Neural progenitor cell (in vitro differentiated cells): ENCODE measurements around the gene CLDN12. TPM values are rescaled to one million over a fixed set of nuclear protein-coding genes. Genes with fewer than 3 reads are reported as not detected.

ENCODE experiments used
- DNase-seq: peaks from one replicate; pipeline ENCODE4 v3.0.0-alpha.2; 2016; ENCODE audit warnings: low spot score
- H2AFZ ChIP-seq: fragments of 200-600 bp; sonication (generic); replicated peaks from 2 replicates; pipeline ENCODE4 v1.6.1; 2016; ENCODE audit warnings: antibody characterized with exemption
- H3F3A ChIP-seq: fragments of 200-600 bp; sonication (generic); 2 replicates; pipeline ENCODE4 v1.6.1; 2016; ENCODE audit warnings: antibody characterized with exemption, low read depth
- H3K27ac ChIP-seq: fragments of 200-600 bp; sonication (generic); 2 replicates; pipeline ENCODE4 v1.5.1; 2016; ENCODE audit warnings: mild to moderate bottlenecking
- H3K27me3 ChIP-seq: fragments of 200-600 bp; sonication (generic); 2 replicates; pipeline ENCODE4 v1.6.1; 2016; ENCODE audit warnings: mild to moderate bottlenecking, moderate library complexity
- H3K36me3 ChIP-seq: fragments of 200-600 bp; sonication (generic); 2 replicates; pipeline ENCODE4 v1.5.1; 2016
- H3K4me1 ChIP-seq: fragments of 200-600 bp; sonication (generic); 2 replicates; pipeline ENCODE4 v1.6.1; 2016; ENCODE audit warnings: mixed run types
- H3K4me2 ChIP-seq: fragments of 200-600 bp; sonication (generic); 2 replicates; pipeline ENCODE4 v1.6.1; 2016
- H3K4me3 ChIP-seq: fragments of 200-600 bp; sonication (generic); 2 replicates; pipeline ENCODE4 v1.5.1; 2016
- H3K79me2 ChIP-seq: fragments of 200-600 bp; sonication (generic); 2 replicates; pipeline ENCODE4 v1.6.1; 2016; ENCODE audit warnings: low read depth
- H3K9ac ChIP-seq: fragments of 200-600 bp; sonication (generic); 2 replicates; pipeline ENCODE4 v1.6.1; 2016
- H3K9me3 ChIP-seq: fragments of 200-600 bp; sonication (generic); 2 replicates; pipeline ENCODE4 v1.5.1; 2016; ENCODE audit warnings: low read depth
- H4K20me1 ChIP-seq: fragments of 200-600 bp; sonication (generic); 2 replicates; pipeline ENCODE4 v1.6.1; 2016; ENCODE audit warnings: low read depth
- H3K27ac Mint-ChIP-seq: 3 replicates; pipeline ENCODE4 v1.8.0; 2021; ENCODE audit warnings: mixed read lengths
- H3K27me3 Mint-ChIP-seq: 2 replicates; pipeline ENCODE4 v1.8.0; 2022; ENCODE audit warnings: low read depth, mild to moderate bottlenecking, inconsistent platforms, moderate library complexity, mixed read lengths; ENCODE audit not compliant: insufficient read depth
- H3K36me3 Mint-ChIP-seq: 3 replicates; pipeline ENCODE4 v1.8.0; 2021; ENCODE audit warnings: mixed read lengths
- H3K4me1 Mint-ChIP-seq: 3 replicates; pipeline ENCODE4 v1.8.0; 2021; ENCODE audit warnings: mixed read lengths
- H3K4me3 Mint-ChIP-seq: 3 replicates; pipeline ENCODE4 v1.8.0; 2021; ENCODE audit warnings: mild to moderate bottlenecking, moderate library complexity, mixed read lengths
- H3K9me3 Mint-ChIP-seq: 3 replicates; pipeline ENCODE4 v1.8.0; 2020; ENCODE audit warnings: mixed read lengths
- CTCF ChIP-seq: fragments of 200-600 bp; sonication (generic); IDR thresholded peaks from 2 replicates; pipeline ENCODE4 v1.5.1; 2017; ENCODE audit warnings: antibody characterized with exemption, mild to moderate bottlenecking
- EZH2 ChIP-seq: fragments of 200-600 bp; sonication (generic); IDR thresholded peaks from 2 replicates; pipeline ENCODE4 v1.6.1; 2017; ENCODE audit warnings: antibody characterized with exemption, mild to moderate bottlenecking, moderate library complexity
- EZH2phosphoT487 ChIP-seq: fragments of 200-600 bp; sonication (generic); IDR thresholded peaks from 2 replicates; pipeline ENCODE4 v1.6.1; 2017; ENCODE audit warnings: antibody characterized with exemption
- total RNA-seq: library from RNA; depleted of rRNA; stranded (reverse); fragments of >200 nt; gene quantifications from 2 replicates; pipeline ENCODE4 v1.2.3, GENCODE V29; 2015; ENCODE audit warnings: low replicate concordance

CLDN12 gene
- total RNA-seq, 1 donor from 2014 or later = 87.3 TPM

- H3K36me3 ChIP-seq = peaks cover 18% of the 10 kb centered on the region
- H4K20me1 ChIP-seq = no peaks in the 10 kb centered on the region
- H2AFZ ChIP-seq = no peak overlapping the region
- H3K4me1 ChIP-seq = no peaks in the 10 kb centered on the region
- no peak overlapping the region for H3K27ac ChIP-seq
- no peak for DNase-seq
- Mint-ChIP-seq H3K36me3 (peaks cover 25% of the 10 kb centered on the region), H3K9me3 (peaks cover 4% of the 10 kb centered on the region), H3K4me1 (no peaks in the 10 kb centered on the region), H3K27ac (no peak overlapping the region), H3K27me3 (no peaks in the 10 kb centered on the region), H3K4me3 (no peak overlapping the region)
- H3K9ac ChIP-seq = no peak overlapping the region
- no peaks in the 10 kb centered on the region for H3F3A ChIP-seq
- H3K79me2 ChIP-seq = no peaks in the 10 kb centered on the region
- no peak overlapping the region for H3K4me3 ChIP-seq
- TF ChIP-seq CTCF (no peak), EZH2 (no peak), EZH2phosphoT487 (no peak)
- H3K4me2 ChIP-seq = no peak overlapping the region
- H3K27me3 ChIP-seq = no peaks in the 10 kb centered on the region
- no peaks in the 10 kb centered on the region for H3K9me3 ChIP-seq
These were observed 18.8 kb upstream of the CLDN12 start for GRCh38 chr7:90384433-90384832.

- no peaks in the 10 kb centered on the region for H3F3A ChIP-seq
- no peak overlapping the region for H2AFZ ChIP-seq
- no peak overlapping the region for H3K27ac ChIP-seq
- H3K4me2 ChIP-seq = no peak overlapping the region
- no peak overlapping the region for H3K9ac ChIP-seq
- no peak overlapping the region for H3K4me3 ChIP-seq
- H3K9me3 Mint-ChIP-seq = no peaks in the 10 kb centered on the region
- no peak for DNase-seq
- H3K36me3 ChIP-seq = peaks cover 11% of the 10 kb centered on the region
- H3K4me3 Mint-ChIP-seq = no peak overlapping the region
- H3K27ac Mint-ChIP-seq = no peak overlapping the region
- H3K4me1 Mint-ChIP-seq = no peaks in the 10 kb centered on the region
- H4K20me1 ChIP-seq = no peaks in the 10 kb centered on the region
- no peaks in the 10 kb centered on the region for H3K9me3 ChIP-seq
- H3K79me2 ChIP-seq = no peaks in the 10 kb centered on the region
- peaks cover 7% of the 10 kb centered on the region for H3K36me3 Mint-ChIP-seq
- no peaks in the 10 kb centered on the region for H3K27me3 ChIP-seq
- H3K4me1 ChIP-seq = no peaks in the 10 kb centered on the region
- H3K27me3 Mint-ChIP-seq = no peaks in the 10 kb centered on the region
- TF ChIP-seq EZH2phosphoT487 (no peak), CTCF (no peak), EZH2 (no peak)
These were observed 15.6 kb upstream of the CLDN12 start for GRCh38 chr7:90387470-90388240.

GRCh38 chr7:90390926-90391325 is 12.3 kb upstream of the CLDN12 start:
- Histone ChIP-seq H3K27me3 (no peaks in the 10 kb centered on the region), H3K27ac (no peak overlapping the region), H3K9me3 (no peaks in the 10 kb centered on the region), H3K36me3 (no peaks in the 10 kb centered on the region), H3K79me2 (no peaks in the 10 kb centered on the region), H3K4me1 (no peaks in the 10 kb centered on the region), H3F3A (no peaks in the 10 kb centered on the region), H3K9ac (no peak overlapping the region), H4K20me1 (no peaks in the 10 kb centered on the region), H3K4me3 (no peak overlapping the region), H3K4me2 (no peak overlapping the region), H2AFZ (no peak overlapping the region)
- Mint-ChIP-seq H3K4me1 (no peaks in the 10 kb centered on the region), H3K27me3 (no peaks in the 10 kb centered on the region), H3K36me3 (peaks cover 2% of the 10 kb centered on the region), H3K4me3 (no peak overlapping the region), H3K27ac (no peak overlapping the region), H3K9me3 (peaks cover 6% of the 10 kb centered on the region)
- TF ChIP-seq EZH2phosphoT487 = no peak
- TF ChIP-seq EZH2 = no peak
- TF ChIP-seq CTCF = no peak
- DNase-seq = no peak
